Tibial nerve (tissue), 4 donors: ENCODE data around the gene CIB4. TPM values are rescaled to one million over a fixed set of nuclear protein-coding genes. Genes with fewer than 3 reads are reported as not detected.
"Not testable (repeated sequence)": the region's sequence is repeated elsewhere in the genome, so short reads cannot be mapped to it uniquely, and the experiment has no call there.

Source experiments
- DNase-seq, 2 donors: peaks; one replicate each; pipeline ENCODE4 v3.0.0-alpha.2; 2019; ENCODE audit warnings: low spot score in 2 of 2
- H3K27ac ChIP-seq, 4 donors: fragments of 200-600 bp; sonication (generic) in 3 of 4; one replicate each; pipeline ENCODE4 v1.5.1; 2017 to 2019; ENCODE audit warnings: mild to moderate bottlenecking in 1 of 4
- H3K27me3 ChIP-seq, 2 donors: fragments of 200-600 bp; sonication (generic) in 1 of 2; one replicate each; pipeline versions ENCODE4 v1.5.1 to v1.6.0; 2017 to 2019
- H3K36me3 ChIP-seq, 3 donors: fragments of 200-600 bp; sonication (generic); one replicate each; pipeline ENCODE4 v1.5.1; 2018 to 2019
- H3K4me1 ChIP-seq, 4 donors: fragments of 200-600 bp; sonication (generic) in 3 of 4; one replicate each; pipeline ENCODE4 v1.5.1; 2017 to 2019
- H3K4me3 ChIP-seq, 4 donors: fragments of 200-600 bp; sonication (generic) in 3 of 4; one replicate each; pipeline ENCODE4 v1.5.1; 2017 to 2019; ENCODE audit warnings: mild to moderate bottlenecking in 1 of 4, moderate library complexity in 1 of 4
- H3K9me3 ChIP-seq, 4 donors: fragments of 200-600 bp; sonication (generic) in 3 of 4; one replicate each; pipeline ENCODE4 v1.5.1; 2017 to 2019
- CTCF ChIP-seq, 5 experiments: fragments of 200-600 bp in 3 of 5; fragments of 450-650 bp in 2 of 5; sonication (generic) in 3 of 5; IDR thresholded peaks; one replicate each; pipeline ENCODE4 v1.5.1; 2016 to 2019; ENCODE audit warnings: antibody characterized with exemption in 5 of 5, mild to moderate bottlenecking in 3 of 5, moderate library complexity in 2 of 5
- EP300 ChIP-seq, 2 donors: sonication (generic); formaldehyde crosslinking; IDR thresholded peaks; one replicate each; pipeline ENCODE4 v1.6.1; 2017; ENCODE audit warnings: antibody characterized with exemption in 2 of 2, mild to moderate bottlenecking in 1 of 2
- POLR2A ChIP-seq, 2 donors: fragments of 450-650 bp; IDR thresholded peaks; one replicate each; pipeline ENCODE4 v1.6.1; 2017; ENCODE audit warnings: antibody characterized with exemption in 2 of 2, mild to moderate bottlenecking in 2 of 2, moderate library complexity in 2 of 2
- WGBS, 2 donors: methylation state at CpG; one replicate each; pipeline ENCODE4 v1.1.5; 2018; 5-methylcytosine and 5-hydroxymethylcytosine counted together
- total RNA-seq, 4 donors: library from RNA; depleted of rRNA; stranded (reverse); fragments of >200 nt; gene quantifications; one replicate each; pipeline ENCODE4 v1.1.0, GENCODE V29; 2016

The CIB4 gene
- total RNA-seq, 4 donors from 2014 or later: not detected

GRCh38 chr2:26670931-26671460 lies 29.8 kb upstream of the CIB4 start:
- TF ChIP-seq CTCF (IDR thresholded peaks at IDR 0.05) (no peak), POLR2A (IDR thresholded peaks at IDR 0.05) (no peak), EP300 (IDR thresholded peaks at IDR 0.05) (no peak)
- 79 to 89% methylated on average over 5 of the region's 5 CpGs for WGBS, 2 donors
- Histone ChIP-seq H3K4me3 (no peak overlapping the region), H3K4me1 (no peaks in the 10 kb centered on the region), H3K27me3 (peaks cover 0 to 18% of the 10 kb centered on the region in 2 donors), H3K9me3 (peaks cover 0 to 8% (median 0%) of the 10 kb centered on the region in 4 donors), H3K27ac (no peak overlapping the region), H3K36me3 (no peaks in the 10 kb centered on the region)
- no peak for DNase-seq

DNA sequence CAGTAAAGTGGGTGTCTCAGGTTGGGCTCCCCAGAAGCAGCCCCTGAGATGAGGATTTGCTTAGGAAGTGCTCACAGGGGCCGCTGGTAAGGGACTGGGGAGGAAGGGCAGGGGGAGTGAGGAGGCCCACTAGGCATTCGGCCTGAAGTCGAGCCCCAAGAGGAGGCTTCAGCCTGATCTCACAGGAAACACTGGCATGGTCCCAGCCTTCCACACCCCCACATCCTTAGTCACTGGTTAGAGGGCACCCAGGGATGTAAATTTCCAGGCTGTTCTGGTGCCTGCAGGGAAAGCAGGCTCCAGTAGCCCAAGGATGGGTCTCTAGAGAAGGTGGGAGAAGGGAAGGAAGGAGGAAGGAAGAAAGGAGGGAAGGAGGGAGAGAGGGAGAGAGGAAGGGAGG lies 29.0 kb upstream of the CIB4 start:
- H3K9me3 ChIP-seq: peaks cover 0 to 15% (median 0%) of the 10 kb centered on the region in 4 donors
- DNase-seq: no peak
- no peaks in the 10 kb centered on the region for H3K36me3 ChIP-seq
- H3K4me3 ChIP-seq: no peak overlapping the region
- H3K4me1 ChIP-seq: no peaks in the 10 kb centered on the region
- TF ChIP-seq CTCF (IDR thresholded peaks at IDR 0.05) (no peak), POLR2A (IDR thresholded peaks at IDR 0.05) (no peak), EP300 (IDR thresholded peaks at IDR 0.05) (no peak)
- peaks cover 0 to 18% of the 10 kb centered on the region in 2 donors for H3K27me3 ChIP-seq
- WGBS, 2 donors: 9% methylated on average over 3 of the region's 3 CpGs
- H3K27ac ChIP-seq: no peak overlapping the region

DNA sequence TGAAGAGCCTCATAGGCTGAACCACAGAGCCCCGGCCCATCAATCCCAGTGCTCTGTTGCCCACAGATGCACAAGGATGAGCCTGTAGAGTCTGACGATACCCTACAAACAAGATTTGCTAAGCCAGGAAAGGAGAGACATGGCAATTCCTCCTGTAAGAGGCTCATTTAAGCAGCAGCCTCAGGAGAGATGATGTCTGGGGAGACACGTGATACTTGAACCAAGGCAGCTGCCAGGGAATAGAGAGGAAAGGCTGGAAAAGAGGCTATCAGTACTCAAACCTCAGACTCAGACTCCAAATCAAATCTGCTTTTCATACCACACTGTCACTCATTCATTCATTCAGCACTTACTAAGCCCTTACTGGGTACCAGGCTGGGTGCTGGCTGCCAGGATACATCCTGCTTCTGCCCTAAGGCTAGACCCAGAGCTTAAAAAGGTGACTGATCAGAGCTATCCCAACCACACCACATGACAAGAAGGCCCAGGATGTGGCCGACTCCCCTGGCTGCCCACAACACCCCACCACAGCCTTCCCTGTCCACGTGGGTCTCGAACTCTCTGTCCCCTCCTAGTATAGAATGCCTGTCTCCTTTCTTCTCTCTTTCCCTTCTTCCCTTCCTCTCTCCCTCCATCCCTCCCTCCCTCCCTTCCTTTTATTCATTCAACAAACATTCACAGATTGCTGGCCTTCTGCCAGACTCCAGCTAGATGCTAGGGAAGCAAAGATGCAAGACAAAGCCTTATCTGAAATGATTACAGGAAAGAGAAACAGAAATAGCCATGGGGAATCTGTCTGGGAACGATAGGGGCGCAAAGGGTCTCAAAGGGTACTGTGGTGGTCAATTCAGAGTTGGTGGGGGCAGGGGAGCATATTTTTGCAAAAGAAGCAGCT lies 27.9 kb upstream of the CIB4 start:
- Histone ChIP-seq H3K4me1 (no peaks in the 10 kb centered on the region), H3K27ac (no peak overlapping the region), H3K36me3 (no peaks in the 10 kb centered on the region), H3K27me3 (peaks cover 0 to 22% of the 10 kb centered on the region in 2 donors), H3K4me3 (no peak overlapping the region), H3K9me3 (peaks cover 0 to 15% (median 0%) of the 10 kb centered on the region in 4 donors)
- no peak for DNase-seq
- TF ChIP-seq POLR2A (IDR thresholded peaks at IDR 0.05) (no peak), EP300 (IDR thresholded peaks at IDR 0.05) (no peak), CTCF (IDR thresholded peaks at IDR 0.05) (no peak)
- WGBS, 2 donors: 46% methylated on average over 8 of the region's 8 CpGs

DNA sequence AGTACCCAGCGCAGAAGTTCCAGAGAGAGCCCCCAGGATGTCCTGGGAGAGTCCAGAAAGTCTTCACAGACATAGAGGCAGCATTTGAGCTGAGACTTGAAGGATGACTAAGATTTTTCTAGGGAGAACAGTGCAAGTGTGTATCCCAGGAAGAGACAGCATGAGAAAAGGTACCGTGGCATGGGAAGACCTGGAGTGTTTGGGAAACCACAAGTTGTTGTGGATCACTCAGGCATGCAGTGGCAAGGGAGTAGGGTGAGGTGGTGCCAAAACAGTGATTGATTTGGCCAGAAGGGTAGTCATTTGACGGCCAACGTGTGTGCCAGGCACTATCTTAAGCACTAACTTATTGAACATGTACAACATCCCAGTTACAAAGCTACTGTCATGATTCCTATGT lies 26.9 kb upstream of the CIB4 start:
- Histone ChIP-seq H3K9me3 (peaks cover 0 to 19% (median 0%) of the 10 kb centered on the region in 4 donors), H3K4me1 (no peaks in the 10 kb centered on the region), H3K4me3 (no peak overlapping the region), H3K27ac (no peak overlapping the region), H3K27me3 (peaks cover 0 to 24% of the 10 kb centered on the region in 2 donors), H3K36me3 (no peaks in the 10 kb centered on the region)
- DNase-seq: no peak
- no peak for TF ChIP-seq CTCF (IDR thresholded peaks at IDR 0.05)
- TF ChIP-seq POLR2A (IDR thresholded peaks at IDR 0.05): no peak
- no peak for TF ChIP-seq EP300 (IDR thresholded peaks at IDR 0.05)
- WGBS, 2 donors: 89 to 91% methylated on average over 4 of the region's 4 CpGs

GRCh38 chr2:26666671-26667070 lies 25.5 kb upstream of the CIB4 start:
- 60 to 95% methylated on average over 2 of the region's 2 CpGs for WGBS, 2 donors
- peaks cover 0 to 21% (median 0%) of the 10 kb centered on the region in 4 donors for H3K9me3 ChIP-seq
- no peak overlapping the region for H3K27ac ChIP-seq
- no peak overlapping the region for H3K4me3 ChIP-seq
- no peaks in the 10 kb centered on the region for H3K36me3 ChIP-seq
- peaks cover 0 to 14% of the 10 kb centered on the region in 2 donors for H3K27me3 ChIP-seq
- DNase-seq: no peak
- no peaks in the 10 kb centered on the region for H3K4me1 ChIP-seq
- TF ChIP-seq POLR2A (IDR thresholded peaks at IDR 0.05) (no peak), CTCF (IDR thresholded peaks at IDR 0.05) (no peak), EP300 (IDR thresholded peaks at IDR 0.05) (no peak)

GRCh38 chr2:26665296-26665695 lies 24.1 kb upstream of the CIB4 start:
- H3K27ac ChIP-seq, H3K4me3 ChIP-seq, H3K36me3 ChIP-seq, DNase-seq, H3K4me1 ChIP-seq: not testable (repeated sequence)
- H3K9me3 ChIP-seq: peaks cover 0 to 33% (median 0%) of the 10 kb centered on the region in 4 donors
- 91% methylated on average over 20 to 21 of the region's 21 CpGs for WGBS, 2 donors
- peaks cover 0 to 12% of the 10 kb centered on the region in 2 donors for H3K27me3 ChIP-seq
